ENCODE measurements around the gene GATA5.

Gene GATA5

GRCh38 chr20:62517901-62518610 is 42.3 kb upstream of the GATA5 start:
- TF ChIP-seq SP1 (IDR thresholded peaks at IDR 0.05), result no peak
- TF ChIP-seq ZNF384 (IDR thresholded peaks at IDR 0.05), result no peak
- TF ChIP-seq SUZ12 (IDR thresholded peaks at IDR 0.05), result no peak
- no peak for DNase-seq (ENCODE audit: extremely low spot score)
- CTCF ChIA-PET, result no interaction called here
- POLR2A ChIA-PET, result no interaction called here

GRCh38 chr20:62517168-62517567 is 41.4 kb upstream of the GATA5 start:
- no peak for DNase-seq (ENCODE audit: extremely low spot score)
- ChIA-PET CTCF (interaction anchor here (0.6 to 0.9 kb wide), 2 partner anchors 12 to 100 kb away, joined by 4 read pairs; no protein-coding TSS in a partner anchor), POLR2A (no interaction called here)

GRCh38 chr20:62516338-62516737 is 40.5 kb upstream of the GATA5 start:
- no peak for DNase-seq (ENCODE audit: extremely low spot score)
- CTCF ChIA-PET, result interaction anchor here (0.9 kb wide), 1 partner anchor 101 kb away, joined by 4 read pairs; no protein-coding TSS in a partner anchor
- TF ChIP-seq FOXM1 (IDR thresholded peaks at IDR 0.05; ENCODE audit: borderline replicate concordance) (no peak), ELF4 (IDR thresholded peaks at IDR 0.05) (no peak), HDGF (IDR thresholded peaks at IDR 0.05; ENCODE audit: borderline replicate concordance) (no peak), FOXA1 (IDR thresholded peaks at IDR 0.05) (no peak), LEF1 (IDR thresholded peaks at IDR 0.05; ENCODE audit: borderline replicate concordance) (no peak), BHLHE40 (IDR thresholded peaks at IDR 0.05; ENCODE audit: borderline replicate concordance) (no peak)
- POLR2A ChIA-PET, result no interaction called here

More at GRCh38 chr20:62517168-62517567, 41.4 kb upstream of the GATA5 start:
- TF ChIP-seq PKNOX1 (IDR thresholded peaks at IDR 0.05) (no peak), ARNT (IDR thresholded peaks at IDR 0.05) (no peak), NFRKB (IDR thresholded peaks at IDR 0.05) (no peak), SP1 (IDR thresholded peaks at IDR 0.05) (no peak), TARDBP (IDR thresholded peaks at IDR 0.05) (no peak), ZNF384 (IDR thresholded peaks at IDR 0.05) (no peak), SUZ12 (IDR thresholded peaks at IDR 0.05) (no peak), LEF1 (IDR thresholded peaks at IDR 0.05; ENCODE audit: borderline replicate concordance) (no peak), HDGF (IDR thresholded peaks at IDR 0.05; ENCODE audit: borderline replicate concordance) (no peak), L3MBTL2 (conservative IDR thresholded peaks at IDR 0.05) (no peak), BHLHE40 (IDR thresholded peaks at IDR 0.05; ENCODE audit: borderline replicate concordance) (no peak), FOXK2 (IDR thresholded peaks at IDR 0.05) (no peak), FOXM1 (IDR thresholded peaks at IDR 0.05; ENCODE audit: borderline replicate concordance) (no peak)

- no peak for DNase-seq (ENCODE audit: extremely low spot score)
- ChIA-PET POLR2A (no interaction called here), CTCF (no interaction called here)
- TF ChIP-seq FOXK2 (IDR thresholded peaks at IDR 0.05) (no peak), SUZ12 (IDR thresholded peaks at IDR 0.05) (no peak), HDGF (IDR thresholded peaks at IDR 0.05; ENCODE audit: borderline replicate concordance) (no peak), FOXM1 (IDR thresholded peaks at IDR 0.05; ENCODE audit: borderline replicate concordance) (no peak), ARNT (IDR thresholded peaks at IDR 0.05) (no peak), LEF1 (IDR thresholded peaks at IDR 0.05; ENCODE audit: borderline replicate concordance) (no peak), ELF4 (IDR thresholded peaks at IDR 0.05) (no peak), BHLHE40 (IDR thresholded peaks at IDR 0.05; ENCODE audit: borderline replicate concordance) (no peak)
Observed at GRCh38 chr20:62515826-62516225, 40.0 kb upstream of the GATA5 start.

GRCh38 chr20:62515280-62515679 is 39.5 kb upstream of the GATA5 start:
- no peak for TF ChIP-seq HDGF (IDR thresholded peaks at IDR 0.05; ENCODE audit: borderline replicate concordance)
- no peak for TF ChIP-seq PKNOX1 (IDR thresholded peaks at IDR 0.05)
- no peak for TF ChIP-seq FOXK2 (IDR thresholded peaks at IDR 0.05)
- no peak for TF ChIP-seq SP1 (IDR thresholded peaks at IDR 0.05)
- no peak for TF ChIP-seq SUZ12 (IDR thresholded peaks at IDR 0.05)
- TF ChIP-seq BHLHE40 (IDR thresholded peaks at IDR 0.05; ENCODE audit: borderline replicate concordance), result no peak
- TF ChIP-seq ELF4 (IDR thresholded peaks at IDR 0.05), result no peak
- no peak for TF ChIP-seq FOXA1 (IDR thresholded peaks at IDR 0.05)
- no peak for TF ChIP-seq FOXM1 (IDR thresholded peaks at IDR 0.05; ENCODE audit: borderline replicate concordance)
- no peak for TF ChIP-seq LEF1 (IDR thresholded peaks at IDR 0.05; ENCODE audit: borderline replicate concordance)
- CTCF ChIA-PET, result interaction anchor here (1.7 kb wide), 1 partner anchor 15 kb away, joined by 6 read pairs; no protein-coding TSS in a partner anchor

GRCh38 chr20:62513991-62514390 is 38.2 kb upstream of the GATA5 start:
- DNase-seq (ENCODE audit: extremely low spot score), result no peak
- CTCF ChIA-PET, result interaction anchor here (1.7 kb wide), 1 partner anchor 14 kb away, joined by 6 read pairs; no protein-coding TSS in a partner anchor
- TF ChIP-seq ZNF384 (IDR thresholded peaks at IDR 0.05) (no peak), FOXM1 (IDR thresholded peaks at IDR 0.05; ENCODE audit: borderline replicate concordance) (no peak), TARDBP (IDR thresholded peaks at IDR 0.05) (no peak), PKNOX1 (IDR thresholded peaks at IDR 0.05) (no peak), SP1 (IDR thresholded peaks at IDR 0.05) (no peak), LEF1 (IDR thresholded peaks at IDR 0.05; ENCODE audit: borderline replicate concordance) (no peak), HDGF (IDR thresholded peaks at IDR 0.05; ENCODE audit: borderline replicate concordance) (no peak), ELF4 (IDR thresholded peaks at IDR 0.05) (no peak), FOXK2 (IDR thresholded peaks at IDR 0.05) (no peak)
- POLR2A ChIA-PET, result no interaction called here

More at GRCh38 chr20:62515280-62515679, 39.5 kb upstream of the GATA5 start:
- no peak for DNase-seq (ENCODE audit: extremely low spot score)
- POLR2A ChIA-PET, result no interaction called here

Data from HEK293T (cell line).